ENCODE results near the gene RICTOR.

DNA sequence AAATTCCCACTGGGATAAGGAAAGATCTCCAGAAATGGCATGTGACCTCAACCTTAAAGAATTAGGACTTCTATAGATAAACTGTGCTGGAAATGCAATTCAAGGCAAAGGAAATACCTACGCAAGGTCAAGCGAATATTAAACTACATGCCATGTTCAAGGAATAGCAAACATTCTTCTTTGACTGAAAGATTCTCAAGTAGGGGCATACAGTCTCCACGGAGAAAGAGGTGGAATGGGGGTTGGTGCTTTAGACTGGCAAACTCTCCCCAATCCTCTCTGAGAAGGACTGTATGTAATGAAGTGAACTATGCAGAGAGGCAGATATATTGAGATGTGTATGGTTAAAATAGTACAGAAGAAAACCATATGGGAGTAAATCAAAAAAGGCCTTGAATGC is 6.1 kb downstream of the RICTOR start:
- TF ChIP-seq, protein P1, sequence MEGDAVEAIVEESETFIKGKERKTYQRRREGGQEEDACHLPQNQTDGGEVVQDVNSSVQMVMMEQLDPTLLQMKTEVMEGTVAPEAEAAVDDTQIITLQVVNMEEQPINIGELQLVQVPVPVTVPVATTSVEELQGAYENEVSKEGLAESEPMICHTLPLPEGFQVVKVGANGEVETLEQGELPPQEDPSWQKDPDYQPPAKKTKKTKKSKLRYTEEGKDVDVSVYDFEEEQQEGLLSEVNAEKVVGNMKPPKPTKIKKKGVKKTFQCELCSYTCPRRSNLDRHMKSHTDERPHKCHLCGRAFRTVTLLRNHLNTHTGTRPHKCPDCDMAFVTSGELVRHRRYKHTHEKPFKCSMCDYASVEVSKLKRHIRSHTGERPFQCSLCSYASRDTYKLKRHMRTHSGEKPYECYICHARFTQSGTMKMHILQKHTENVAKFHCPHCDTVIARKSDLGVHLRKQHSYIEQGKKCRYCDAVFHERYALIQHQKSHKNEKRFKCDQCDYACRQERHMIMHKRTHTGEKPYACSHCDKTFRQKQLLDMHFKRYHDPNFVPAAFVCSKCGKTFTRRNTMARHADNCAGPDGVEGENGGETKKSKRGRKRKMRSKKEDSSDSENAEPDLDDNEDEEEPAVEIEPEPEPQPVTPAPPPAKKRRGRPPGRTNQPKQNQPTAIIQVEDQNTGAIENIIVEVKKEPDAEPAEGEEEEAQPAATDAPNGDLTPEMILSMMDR (IDR thresholded peaks at IDR 0.05): no peak
- TF ChIP-seq POLR2A (IDR thresholded peaks at IDR 0.05): no peak

Measured in esophagus squamous epithelium (tissue), 4 donors.